Keratinocyte (primary cell): ENCODE results near the gene RNF125.

ENCODE experiments used
- EZH2 ChIP-seq: IDR thresholded peaks from one replicate; pipeline ENCODE4 v1.6.1; 2012; ENCODE audit warnings: inconsistent platforms, mild to moderate bottlenecking, low read length, moderate library complexity
- TF ChIP-seq, protein P1 (sequence below), 3 experiments: IDR thresholded peaks in 1 of 3; conservative IDR thresholded peaks in 1 of 3; optimal IDR thresholded peaks in 1 of 3; 2 replicates in 2 of 3; 3 replicates in 1 of 3; pipeline versions ENCODE3 to v1.5.1; 2011; ENCODE audit warnings: low read length in 3 of 3, mild to moderate bottlenecking in 3 of 3, moderate library complexity in 2 of 3, control low read depth in 1 of 3, inconsistent platforms in 1 of 3; ENCODE audit not compliant: insufficient read depth in 2 of 3; ENCODE audit errors: extremely low read depth in 1 of 3

DNA sequence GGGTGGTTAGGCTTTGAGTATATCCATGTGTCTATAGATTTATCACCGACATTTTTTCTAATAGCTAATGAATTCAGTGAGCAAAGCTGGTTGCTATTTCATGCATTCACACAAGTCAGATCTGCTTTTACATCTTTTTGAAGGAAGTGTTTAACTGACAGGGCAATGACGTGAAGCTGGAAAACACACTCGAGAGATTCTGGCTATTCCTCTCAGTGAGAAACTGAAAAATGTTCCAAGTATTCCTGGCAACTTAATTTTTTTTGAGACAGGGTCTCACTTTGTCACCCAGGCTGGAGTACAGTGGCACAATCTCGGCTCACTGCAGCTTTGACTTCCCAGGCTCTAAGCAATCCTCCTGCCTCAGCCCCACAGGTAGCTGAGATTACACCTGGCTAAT lies 94.2 kb downstream of the RNF125 start:
- TF ChIP-seq, protein P1, sequence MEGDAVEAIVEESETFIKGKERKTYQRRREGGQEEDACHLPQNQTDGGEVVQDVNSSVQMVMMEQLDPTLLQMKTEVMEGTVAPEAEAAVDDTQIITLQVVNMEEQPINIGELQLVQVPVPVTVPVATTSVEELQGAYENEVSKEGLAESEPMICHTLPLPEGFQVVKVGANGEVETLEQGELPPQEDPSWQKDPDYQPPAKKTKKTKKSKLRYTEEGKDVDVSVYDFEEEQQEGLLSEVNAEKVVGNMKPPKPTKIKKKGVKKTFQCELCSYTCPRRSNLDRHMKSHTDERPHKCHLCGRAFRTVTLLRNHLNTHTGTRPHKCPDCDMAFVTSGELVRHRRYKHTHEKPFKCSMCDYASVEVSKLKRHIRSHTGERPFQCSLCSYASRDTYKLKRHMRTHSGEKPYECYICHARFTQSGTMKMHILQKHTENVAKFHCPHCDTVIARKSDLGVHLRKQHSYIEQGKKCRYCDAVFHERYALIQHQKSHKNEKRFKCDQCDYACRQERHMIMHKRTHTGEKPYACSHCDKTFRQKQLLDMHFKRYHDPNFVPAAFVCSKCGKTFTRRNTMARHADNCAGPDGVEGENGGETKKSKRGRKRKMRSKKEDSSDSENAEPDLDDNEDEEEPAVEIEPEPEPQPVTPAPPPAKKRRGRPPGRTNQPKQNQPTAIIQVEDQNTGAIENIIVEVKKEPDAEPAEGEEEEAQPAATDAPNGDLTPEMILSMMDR (optimal IDR thresholded peaks at IDR 0.05 in 1 of 3, IDR thresholded peaks at IDR 0.05 in 1 of 3, conservative IDR thresholded peaks at IDR 0.05 in 1 of 3; ENCODE audit: extremely low read depth in 1 of 3, insufficient read depth in 2 of 3, low read length in 3 of 3) = no peak
- TF ChIP-seq EZH2 = no peak
